SKM-1 (cell line): ENCODE results near the gene CDYL.

ENCODE experiments used
- DNase-seq: peaks from one replicate; lab custom pipeline; 2025; ENCODE audit not compliant: unreplicated experiment; lab: John Stamatoyannopoulos, UW

CDYL gene

DNA sequence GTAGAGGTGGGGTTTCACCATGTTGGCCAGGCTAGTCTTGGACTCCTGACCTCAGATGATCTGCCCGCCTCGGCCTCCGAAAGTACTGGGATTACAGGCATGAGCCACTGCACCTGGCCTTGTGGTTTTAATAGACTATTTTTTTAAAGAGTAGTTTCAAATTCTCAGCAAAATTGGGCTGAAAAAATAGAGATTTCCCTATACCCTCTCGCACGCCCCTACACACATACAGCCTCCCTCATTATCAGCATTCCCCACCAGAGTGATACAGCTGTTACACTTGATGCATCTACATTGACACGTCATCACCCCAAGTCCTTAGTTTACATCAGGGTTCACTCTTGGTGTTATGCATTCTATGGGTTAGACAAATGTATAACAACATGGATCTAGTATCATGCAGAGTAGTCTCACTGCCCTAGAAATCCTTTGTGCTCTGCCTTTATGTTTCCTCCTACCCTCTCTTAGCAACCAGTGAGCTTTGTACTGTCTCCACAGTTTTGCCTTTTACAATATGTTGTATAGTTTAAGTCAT, 103.6 kb downstream of the CDYL start:
- no peak for DNase-seq

DNA sequence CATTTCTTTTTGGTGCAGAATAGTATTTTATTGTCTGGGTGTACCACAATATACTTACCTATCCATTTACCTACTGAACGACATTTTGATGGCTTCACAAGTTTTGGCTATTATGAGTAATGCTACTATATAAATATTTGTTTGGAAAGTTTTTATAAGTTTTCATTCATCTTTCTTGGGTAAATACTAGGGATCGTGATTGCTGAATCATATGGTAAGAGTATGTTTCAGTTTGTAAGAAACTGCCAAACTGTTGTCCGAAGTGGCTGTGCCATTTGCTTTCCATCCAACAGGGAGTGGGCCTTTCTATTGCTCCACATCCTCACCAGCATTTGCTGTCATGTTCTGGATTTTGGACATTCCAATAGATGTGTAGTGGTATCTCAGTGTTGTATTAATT, 104.2 kb downstream of the CDYL start:
- no peak for DNase-seq

DNA sequence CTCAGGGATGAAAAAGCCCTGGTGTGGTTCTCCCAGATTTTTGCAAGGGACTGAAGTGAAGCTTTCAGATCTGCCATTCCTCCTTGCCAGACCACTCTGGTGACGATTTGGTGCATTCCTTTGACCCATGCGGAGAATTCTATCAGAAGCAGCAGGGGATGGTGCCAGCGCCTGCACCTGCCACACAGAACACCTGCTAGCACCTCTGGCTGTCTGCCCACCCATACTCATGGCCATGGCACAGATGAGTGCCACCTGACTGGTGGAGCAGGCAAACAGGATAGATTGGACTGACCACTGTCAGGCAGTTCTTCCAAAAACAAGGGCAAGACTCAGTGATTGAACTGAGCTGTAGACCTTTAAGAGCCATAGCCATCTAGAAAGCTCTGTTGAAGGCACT, 107.1 kb downstream of the CDYL start:
- no peak for DNase-seq

GRCh38 chr6:4884646-4885340, 108.6 kb downstream of the CDYL start:
- DNase-seq = no peak

GRCh38 chr6:4885341-4885933, 109.2 kb downstream of the CDYL start:
- DNase-seq = no peak

GRCh38 chr6:4888841-4889240, 112.6 kb downstream of the CDYL start:
- DNase-seq = no peak

DNA sequence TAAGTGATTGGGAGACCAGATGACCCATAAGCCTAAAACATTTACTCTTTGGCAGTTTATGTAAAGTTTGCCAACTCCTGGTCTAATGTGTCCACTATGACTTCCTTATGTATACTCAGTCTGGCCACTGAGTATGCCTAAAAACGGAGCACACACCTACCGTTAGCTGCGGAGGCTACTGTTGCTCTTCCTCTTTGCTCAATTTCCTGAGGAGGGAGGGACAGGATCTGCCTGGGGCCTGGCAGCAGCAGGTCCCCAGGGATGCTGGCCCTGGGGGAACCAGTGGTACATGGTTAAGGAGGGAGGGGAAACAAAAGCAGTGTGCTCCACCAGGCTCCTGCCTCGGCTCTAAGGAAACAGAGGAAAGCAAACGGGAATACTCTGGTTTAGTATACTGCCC, 113.5 kb downstream of the CDYL start:
- peak; percentile 71 for DNase-seq

GRCh38 chr6:4890191-4890590, 114.0 kb downstream of the CDYL start:
- no peak for DNase-seq

DNA sequence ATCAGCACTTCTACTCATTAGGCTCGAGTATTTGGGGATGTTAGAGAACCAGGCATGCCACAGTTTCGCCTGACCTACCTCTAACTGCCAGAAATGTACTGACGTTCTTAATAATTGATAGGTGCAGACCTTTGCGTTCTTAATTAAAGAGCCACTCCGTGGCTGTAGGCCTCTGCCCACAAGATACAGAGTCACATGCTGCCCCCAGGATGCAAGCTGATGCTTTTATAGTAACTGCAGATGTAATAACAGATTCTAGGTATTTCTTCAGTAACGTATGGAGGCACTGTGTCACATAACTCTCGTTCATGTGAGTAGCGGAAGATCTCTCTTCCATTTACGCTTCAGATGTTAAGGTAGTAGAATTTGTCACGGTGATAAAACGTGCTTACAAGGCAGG, 114.4 kb downstream of the CDYL start:
- no peak for DNase-seq

GRCh38 chr6:4891141-4891540, 114.9 kb downstream of the CDYL start:
- no peak for DNase-seq

DNA sequence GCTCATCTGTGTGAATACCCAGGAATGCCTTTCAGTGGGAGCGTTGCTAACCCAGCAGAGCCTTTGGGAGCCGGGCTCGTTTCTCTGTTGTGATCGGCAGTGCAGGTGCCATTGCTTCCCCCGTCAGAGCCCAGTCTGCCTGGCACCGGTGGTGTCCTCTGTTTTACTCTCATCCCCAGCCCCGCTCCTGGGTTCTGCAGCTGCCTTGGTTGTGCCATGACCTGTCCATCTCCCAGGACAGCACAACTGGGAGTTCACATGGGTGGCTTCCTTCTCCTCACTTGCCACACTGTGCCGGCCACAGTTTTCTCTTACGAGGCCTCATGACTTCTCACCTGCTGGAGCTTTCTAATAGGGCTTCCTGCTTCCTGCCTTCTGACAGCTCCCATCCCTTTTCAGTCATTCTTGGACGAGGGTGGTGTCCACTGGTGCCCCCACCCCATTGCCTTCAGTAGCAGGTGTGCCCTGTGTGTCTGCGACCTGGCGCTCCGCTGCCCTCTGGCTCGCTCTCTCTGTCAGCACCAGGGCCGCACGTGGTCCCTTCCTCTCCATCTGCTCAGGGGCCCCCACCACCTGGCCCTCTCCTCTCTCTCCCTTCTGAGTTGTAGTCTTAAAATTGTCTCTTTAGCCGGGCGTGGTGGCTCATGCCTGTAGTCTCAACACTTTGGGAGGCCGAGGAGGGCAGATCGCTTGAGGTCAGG, 116.7 kb downstream of the CDYL start:
- no peak for DNase-seq

DNA sequence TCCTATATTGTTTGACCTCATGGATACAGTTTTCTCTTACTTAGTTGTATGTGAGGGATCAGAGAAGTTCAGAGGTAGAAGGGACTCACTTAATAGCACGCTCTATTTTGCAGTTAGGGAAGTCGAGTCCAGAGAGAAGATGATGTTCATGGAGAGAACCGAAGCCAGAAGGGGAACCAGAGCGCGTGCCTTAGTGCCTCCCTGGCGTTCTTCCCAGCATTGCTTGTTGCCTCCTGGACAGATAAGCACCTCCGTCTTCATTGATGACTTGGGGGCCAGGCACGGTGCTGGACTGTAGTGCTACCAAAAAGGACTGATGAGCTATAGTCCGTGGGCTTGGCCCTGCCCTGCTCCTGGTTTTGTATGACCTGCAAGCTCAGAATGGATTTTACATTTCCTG, 117.8 kb downstream of the CDYL start:
- DNase-seq = no peak

DNA sequence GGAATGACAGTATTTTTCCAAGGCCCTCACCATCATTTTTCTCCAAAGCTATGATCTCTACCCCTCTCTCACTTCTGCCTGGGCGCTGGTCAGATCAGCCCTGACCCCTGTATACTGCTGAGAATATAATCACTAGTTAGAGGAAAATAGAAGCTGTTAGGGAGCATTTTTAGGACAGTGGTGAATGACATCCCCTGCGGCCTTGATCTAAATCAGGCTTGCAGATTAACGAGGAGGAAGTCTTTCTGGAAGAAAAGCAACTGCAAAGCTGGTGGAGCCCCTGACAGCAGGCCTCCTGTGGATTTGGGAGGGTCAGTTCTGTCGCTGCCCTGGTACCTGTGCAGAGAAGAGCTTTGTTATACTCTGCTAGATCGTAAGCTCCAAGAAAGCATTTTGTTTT, 119.8 kb downstream of the CDYL start:
- DNase-seq = no peak

DNA sequence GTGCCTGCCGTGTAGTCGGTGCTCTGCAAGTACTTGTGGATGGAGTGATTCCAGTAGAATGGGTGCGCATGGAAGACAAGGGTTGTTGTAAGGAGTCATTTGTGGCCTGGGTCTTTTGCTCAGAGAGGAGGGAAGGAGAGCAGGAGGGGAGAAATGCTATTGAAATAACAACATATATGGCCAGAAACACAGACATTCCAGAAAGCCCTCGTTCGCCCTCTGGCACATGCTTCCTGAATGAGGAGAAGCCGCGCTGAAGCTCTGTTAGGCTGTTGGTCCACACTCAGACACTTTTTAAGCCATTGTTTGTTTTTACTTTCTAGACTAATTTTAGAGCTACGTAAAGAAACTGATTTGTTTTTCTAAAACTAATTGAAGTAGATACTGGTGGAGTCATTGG, 120.2 kb downstream of the CDYL start:
- no peak for DNase-seq

- no peak for DNase-seq
Measured at GRCh38 chr6:4899249-4900034, 123.2 kb downstream of the CDYL start.

DNA sequence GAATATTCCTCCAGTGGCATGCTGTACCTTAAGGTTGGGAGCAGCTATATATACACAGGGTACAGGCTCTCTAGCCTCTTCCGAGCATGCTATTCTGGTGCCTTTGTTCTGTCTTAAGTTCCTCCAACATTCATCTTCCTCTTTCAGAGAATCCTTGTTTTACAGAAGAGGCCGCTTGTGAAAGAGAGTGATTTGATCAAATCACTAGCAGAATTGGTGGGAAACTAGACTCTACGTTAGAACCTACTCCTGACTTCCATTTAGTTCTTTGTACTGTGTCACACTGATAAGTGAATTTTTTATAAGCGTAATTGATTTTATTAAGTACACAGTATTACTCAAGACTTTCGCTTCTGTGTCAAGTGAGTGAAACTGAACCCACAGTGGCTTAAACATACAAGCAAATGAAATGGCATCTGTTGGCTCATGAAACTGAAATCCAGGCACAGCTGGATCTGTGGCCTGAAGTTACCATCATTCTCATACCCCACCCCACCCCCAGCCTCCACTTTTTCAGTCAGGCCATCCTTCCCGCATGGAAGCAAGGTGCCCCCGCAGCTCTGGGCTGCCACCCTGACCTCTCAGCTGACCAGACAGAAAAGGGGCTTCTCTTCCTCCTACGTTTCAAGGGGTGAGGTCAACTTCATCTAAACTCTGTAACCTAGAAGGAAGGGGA, 125.3 kb downstream of the CDYL start:
- DNase-seq = no peak

DNA sequence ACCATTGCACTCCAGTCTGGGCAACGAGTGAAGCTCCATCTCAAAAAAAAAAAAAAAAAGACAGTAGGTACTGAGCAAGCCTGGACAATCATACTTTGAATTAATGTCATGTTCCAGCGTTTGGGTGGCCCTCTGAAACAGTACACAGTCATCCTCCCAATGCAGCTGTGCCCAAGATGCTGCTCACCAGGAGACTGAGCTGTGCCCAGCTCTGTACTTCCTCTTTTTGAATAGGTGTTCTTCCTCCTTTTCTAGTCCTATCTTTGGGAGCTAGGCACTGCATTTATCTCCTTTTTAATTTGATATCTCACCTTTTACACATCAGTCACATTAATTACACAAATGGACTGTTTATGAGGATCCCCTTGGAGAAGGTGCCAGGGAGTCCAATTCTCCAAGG, 126.2 kb downstream of the CDYL start:
- peak; percentile 8 for DNase-seq

- no peak for DNase-seq
Measured at GRCh38 chr6:4903121-4903520, 126.9 kb downstream of the CDYL start.

GRCh38 chr6:4903751-4904370, 127.7 kb downstream of the CDYL start:
- DNase-seq = no peak

DNA sequence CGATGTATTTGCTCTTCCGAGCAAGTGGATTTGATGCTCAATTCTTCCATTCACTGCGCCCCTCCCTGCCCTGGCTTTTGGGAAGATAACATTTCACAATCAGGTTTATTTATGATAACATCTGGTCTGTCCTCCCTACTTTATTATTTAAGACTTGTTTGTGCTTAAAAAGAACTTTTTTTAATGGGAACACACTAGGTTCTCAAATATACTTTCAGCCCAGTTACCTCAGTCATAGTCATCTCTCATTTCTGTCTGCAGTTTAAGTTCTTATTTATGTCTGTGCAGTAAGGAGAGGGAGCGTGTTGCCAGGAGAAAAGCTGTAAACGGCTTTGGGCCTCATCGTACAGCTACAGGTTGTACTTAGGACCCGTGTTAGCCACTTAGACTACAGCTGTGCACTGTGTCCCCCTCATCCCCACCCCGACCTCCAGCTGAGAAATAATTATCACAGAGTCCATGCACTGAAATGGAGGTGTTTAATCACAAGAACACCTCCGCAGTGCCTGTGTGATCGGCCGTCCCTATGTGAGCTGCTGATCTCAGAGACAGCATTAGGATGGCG, 128.3 kb downstream of the CDYL start:
- no peak for DNase-seq
